GM21576 (cell line): ENCODE results near the gene PRMT7.

Experiments
- ATAC-seq: cut with Tn5 transposase; IDR thresholded peaks from one replicate; pipeline ENCODE4 v1.9.1; 2021; ENCODE audit warnings: mild to moderate bottlenecking, moderate library complexity; ENCODE audit not compliant: unreplicated experiment

The PRMT7 gene

DNA sequence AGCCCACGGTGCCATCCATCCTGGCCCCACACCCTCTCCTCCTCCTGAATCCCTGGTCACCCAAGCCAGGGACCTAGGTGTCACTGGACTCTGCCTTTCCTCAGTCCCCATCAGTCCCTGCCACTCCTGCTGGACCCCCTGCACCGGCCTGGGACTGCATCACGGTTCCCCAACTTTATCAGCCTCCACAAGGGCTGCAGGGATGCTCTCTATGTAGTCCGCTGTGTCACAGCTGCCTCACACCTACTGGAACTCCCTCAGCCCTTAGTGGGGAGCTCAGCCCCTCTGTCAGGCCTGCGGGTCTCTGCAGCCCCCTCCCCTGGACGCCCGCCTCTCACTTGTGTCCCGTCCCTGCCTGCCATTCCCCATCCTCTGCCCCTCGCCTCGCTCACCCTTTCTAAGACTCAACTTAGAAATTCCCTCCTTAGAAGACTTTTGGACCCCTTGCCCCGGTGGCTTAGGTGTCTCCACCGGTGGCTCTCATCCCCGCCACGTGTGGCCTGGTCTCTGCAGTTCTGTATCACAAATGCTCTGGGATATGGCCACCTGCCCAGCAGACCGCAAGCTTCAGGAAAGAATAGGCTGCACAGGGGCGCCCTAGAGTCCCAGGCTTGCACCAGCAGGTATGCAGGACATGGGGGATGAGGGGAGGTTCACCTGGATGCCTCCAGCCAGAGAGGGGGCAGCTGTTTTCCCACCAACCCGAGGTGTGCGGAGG, 62.9 kb downstream of the PRMT7 start:
- no peak for ATAC-seq

DNA sequence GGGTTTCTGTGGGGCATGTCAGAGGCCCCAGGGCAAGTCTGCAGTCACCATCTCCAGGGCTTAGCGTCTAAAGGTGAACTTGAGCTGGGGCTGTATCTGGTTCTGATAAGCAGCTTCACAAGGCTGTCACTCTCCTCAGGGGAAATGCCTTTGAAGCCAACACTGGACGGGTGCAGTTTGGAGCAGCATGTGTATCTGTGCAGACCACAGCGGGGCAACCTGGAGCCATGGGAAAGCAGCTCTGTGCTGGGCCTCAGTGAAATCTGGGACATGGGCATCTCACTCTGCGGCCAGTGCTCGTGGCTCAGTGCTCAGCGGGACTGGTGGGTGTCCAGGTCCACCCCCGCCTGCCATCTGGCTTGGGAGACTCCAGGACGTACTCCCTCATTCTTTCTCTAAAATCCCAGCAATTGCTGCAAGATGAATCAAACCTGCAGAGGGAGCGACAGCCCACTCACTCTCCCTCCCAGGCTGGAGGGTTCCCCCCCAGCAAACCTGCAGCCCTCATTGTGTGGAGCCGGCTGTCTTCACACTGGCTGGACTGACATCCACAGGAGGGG, 63.5 kb downstream of the PRMT7 start:
- ATAC-seq = no peak

DNA sequence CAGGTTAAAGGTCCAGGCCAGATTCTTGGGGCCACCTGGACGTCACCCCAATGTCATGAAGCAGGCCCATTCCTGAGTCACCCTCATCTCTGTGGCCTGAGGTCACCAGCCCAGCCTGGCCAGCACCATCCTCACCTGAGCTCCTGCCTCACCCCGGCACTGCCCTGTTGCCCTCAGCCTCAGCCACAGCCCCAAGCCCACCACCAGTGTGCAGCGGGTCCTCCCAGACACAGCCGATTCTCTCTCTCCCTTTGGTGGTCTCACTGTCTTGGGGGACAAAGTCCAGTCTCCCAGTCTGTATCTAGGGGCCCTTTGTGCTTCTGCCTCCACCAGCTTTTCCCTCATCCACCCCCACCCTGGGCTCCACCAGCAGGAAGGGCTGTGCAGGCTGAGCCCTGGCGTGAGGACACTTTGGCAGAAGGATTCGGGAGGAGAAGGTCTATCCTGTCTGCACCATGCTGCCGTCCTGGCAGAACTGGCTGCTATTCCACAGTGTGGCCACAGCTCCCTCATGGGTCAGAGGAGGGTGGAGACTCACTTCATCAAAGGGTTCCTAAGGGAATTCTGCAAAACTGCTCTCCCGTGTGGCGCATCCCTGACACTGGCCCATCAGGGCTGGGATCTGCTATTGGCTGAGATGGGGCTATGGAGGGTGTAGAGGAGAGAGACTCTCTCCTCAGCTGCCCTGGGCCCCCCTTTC, 64.3 kb downstream of the PRMT7 start:
- ATAC-seq = no peak

- no peak for ATAC-seq
Measured at GRCh38 chr16:68375801-68376536, 65.2 kb downstream of the PRMT7 start.

DNA sequence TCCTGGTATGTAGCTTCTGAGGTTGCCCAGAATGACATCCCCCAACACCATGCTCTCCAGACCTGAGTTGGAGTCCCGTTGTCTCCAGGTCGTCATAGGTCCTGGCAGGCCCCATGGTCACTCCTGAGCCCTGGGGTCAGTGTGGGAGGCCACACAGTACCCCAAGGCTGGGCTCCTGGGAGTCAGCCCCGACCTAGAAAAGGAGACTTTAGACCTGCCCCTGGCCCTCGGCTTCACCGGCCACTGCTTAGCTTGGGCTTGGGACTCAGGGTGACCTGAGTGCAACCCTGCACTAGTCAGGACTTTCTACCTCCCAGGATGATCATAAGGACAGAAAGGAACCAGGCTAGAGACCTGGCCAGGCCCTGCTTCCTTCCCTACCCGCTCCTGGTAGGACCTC, 65.8 kb downstream of the PRMT7 start:
- ATAC-seq = no peak

GRCh38 chr16:68377221-68377620, 66.4 kb downstream of the PRMT7 start:
- no peak for ATAC-seq

DNA sequence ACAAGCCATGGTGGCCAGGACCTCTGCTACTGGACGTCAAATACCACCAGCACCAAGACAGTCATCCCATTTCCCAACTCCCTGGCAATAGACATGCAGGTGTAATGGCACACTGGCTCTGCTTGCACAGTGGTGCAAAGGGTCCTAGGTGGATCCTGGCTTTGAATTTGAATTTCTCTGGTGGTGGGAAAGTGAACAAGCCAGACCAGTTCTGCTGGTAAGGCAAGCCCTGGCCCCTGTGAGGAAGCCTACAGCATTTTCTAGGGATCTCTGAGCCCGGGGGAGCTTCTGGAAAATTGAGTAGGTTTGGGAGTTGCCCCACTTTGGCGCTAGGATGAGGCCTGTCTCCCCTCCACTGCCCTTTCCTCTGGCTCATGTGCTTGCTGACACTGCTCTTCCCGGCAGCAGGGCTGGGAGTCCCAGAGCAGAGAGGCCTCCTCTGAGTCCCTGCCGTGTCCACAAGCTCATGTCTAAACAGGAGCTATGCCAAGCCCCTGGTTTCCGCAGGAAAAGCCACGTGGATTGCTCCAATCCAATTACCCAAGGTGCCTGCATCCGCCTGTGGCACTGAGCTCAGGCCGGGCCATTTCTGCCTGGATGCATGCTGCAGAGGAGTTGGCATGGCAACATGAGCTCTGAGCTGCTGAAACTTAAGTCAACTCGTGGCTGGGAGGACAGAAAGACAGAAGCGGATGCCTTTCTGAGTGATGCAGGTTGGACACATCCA, 67.0 kb downstream of the PRMT7 start:
- no peak for ATAC-seq

DNA sequence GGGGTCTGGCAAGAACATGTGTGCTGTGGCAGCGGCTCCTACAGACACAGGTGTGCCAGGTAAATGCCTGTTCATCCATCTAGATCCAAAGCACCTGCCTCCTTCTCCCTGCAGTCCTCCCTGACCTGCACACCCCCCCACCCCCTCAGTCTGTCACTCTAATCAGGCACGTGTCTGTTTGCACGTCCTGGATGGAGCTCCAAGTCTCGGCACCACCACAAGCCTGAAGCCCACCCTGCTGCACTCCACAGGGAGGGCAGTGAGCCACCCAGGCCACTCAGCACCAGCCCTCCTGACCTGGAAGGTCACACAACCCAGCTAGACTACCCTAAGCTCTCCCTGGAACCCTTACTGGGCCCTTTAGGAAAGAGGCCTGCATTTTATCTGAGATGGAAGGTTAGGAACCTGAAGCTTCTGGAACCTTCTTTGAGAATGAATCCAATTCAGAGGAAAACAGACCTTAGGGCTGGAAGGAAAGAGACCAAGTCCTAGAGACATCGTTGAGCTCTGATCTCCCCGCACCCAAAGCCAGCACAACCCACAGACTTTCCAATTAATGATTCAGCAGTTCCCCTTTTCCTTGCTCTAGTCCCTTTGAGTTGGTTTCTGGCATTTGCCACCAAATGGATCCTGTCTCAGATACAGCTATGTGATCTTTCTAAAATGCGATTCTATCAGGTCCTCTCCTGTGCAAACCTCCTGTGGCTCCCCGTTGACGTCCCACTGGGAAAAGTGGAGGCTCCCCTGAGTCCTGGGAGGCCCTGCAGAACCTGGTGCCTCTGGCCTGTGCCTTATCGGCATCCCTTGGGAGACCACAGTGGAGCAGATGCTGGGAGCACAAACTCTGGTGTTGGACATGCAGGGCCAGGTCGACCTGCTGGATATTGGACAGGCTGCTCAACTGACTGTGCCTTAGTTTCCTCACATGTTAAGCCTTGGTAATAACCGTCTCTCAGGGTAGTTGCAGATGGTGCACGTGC, 67.9 kb downstream of the PRMT7 start:
- no peak for ATAC-seq

GRCh38 chr16:68379472-68380347, 68.9 kb downstream of the PRMT7 start:
- ATAC-seq = no peak

DNA sequence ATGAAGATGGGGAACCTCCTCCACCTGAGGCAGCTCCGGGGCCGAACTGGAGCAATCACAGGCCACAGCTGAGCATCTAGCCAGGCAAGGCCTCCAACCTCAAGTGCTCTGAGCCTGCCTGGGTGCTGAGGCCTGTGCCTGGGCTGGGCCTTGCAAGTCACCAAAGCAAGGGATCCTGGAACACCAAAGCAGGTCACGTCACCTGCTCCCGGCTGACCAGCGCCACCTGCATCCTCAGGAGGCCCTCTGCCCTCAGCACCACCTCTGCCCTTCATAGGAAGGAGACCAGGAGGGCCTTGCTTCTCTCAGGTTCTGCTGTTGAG, 69.5 kb downstream of the PRMT7 start:
- no peak for ATAC-seq

DNA sequence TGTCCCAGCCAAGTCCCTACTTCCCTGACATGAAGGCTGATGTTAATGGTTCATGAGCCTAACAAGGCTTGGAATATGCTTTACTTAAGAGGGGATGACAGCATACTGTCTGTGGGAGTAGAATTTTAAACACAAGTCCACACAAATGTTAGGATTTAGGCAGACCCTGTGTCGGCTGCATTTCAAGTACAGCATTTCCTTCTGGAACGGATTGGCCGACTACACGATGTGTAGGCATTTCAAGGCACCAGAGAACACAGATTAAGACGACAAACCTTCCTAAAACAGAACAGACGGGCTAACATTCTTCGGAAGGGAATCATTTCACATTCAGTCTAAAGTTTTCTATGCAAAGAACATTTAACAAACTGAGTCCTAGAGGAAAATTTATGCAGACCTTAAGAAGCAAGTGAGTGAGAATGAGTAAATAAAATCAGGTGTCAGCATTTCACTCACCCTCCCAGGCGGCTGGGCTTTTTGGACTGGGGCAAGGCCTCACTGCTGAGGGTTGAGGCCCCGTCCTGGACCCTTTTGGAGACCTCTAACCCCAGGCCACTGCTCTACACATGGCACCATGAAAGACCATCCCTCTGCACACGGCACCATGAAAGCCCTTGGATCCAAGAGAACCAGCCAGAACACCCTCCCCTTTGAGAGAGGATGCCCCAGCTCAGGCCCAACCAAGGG, 70.0 kb downstream of the PRMT7 start:
- ATAC-seq = no peak

DNA sequence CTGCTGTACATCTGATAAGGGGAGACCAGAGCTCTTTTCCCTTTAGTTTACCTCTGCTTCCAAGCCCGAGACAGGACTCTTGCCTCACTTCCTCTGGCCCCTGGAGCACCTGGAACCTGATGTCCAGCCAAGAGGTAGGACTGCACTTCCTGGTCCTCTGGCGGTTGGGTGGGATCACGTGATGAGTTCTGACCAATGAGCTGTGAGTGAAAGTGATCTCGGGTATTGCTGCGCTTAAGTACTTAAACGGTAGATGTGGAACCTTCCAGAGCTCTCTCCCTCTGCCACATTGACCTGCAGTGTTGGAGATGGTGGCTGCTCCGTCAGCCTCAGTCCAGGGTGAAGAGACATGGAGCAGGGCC, 70.5 kb downstream of the PRMT7 start:
- ATAC-seq = no peak

GRCh38 chr16:68382296-68382718, 71.5 kb downstream of the PRMT7 start:
- no peak for ATAC-seq

GRCh38 chr16:68383858-68384257, 73.0 kb downstream of the PRMT7 start:
- ATAC-seq = no peak

- no peak for ATAC-seq
Measured at GRCh38 chr16:68384288-68385161, 73.7 kb downstream of the PRMT7 start.

- no peak for ATAC-seq
Measured at GRCh38 chr16:68385371-68385770, 74.6 kb downstream of the PRMT7 start.

DNA sequence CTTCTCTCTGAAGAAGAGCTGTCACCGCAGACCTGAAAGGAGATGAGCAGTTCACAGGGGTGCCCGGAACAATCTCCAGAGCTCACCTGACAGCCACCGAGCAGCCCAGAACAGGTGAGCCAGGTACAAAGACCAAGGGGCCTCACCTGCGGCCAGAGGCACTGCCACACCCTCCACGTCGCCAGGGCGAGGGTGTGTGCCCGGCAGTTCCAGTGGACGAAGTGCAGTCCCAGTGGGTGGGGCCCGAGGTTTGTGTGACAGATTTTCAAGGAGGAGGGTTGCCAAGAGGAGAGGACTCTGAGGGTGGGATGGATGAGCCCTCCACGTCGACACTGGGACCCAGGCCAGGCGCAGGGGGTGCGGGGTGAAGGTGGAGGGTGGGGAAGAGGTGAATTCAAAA, 75.8 kb downstream of the PRMT7 start:
- ATAC-seq = no peak

- no peak for ATAC-seq
Measured at GRCh38 chr16:68387301-68387700, 76.5 kb downstream of the PRMT7 start.
